Lower lobe of right lung (tissue), 2 donors: Measurements from ENCODE around the gene FGF14. TPM values are rescaled to one million over a fixed set of nuclear protein-coding genes. Genes with fewer than 3 reads are reported as not detected.

ENCODE experiments used
- ATAC-seq, 2 donors: fragments of 200-7000 bp; cut with Tn5 transposase; one replicate each; pipeline ENCODE4 v1.9.1; 2020 to 2022; ENCODE audit warnings: mild to moderate bottlenecking in 2 of 2, moderate library complexity in 2 of 2
- DNase-seq: peaks from one replicate; pipeline ENCODE4 v3.0.0-alpha.2; 2020
- H3K27ac ChIP-seq: fragments of 200-600 bp; one replicate; pipeline ENCODE4 v1.8.0; 2022
- H3K27me3 ChIP-seq: fragments of 200-600 bp; one replicate; pipeline ENCODE4 v1.8.0; 2022; ENCODE audit warnings: low read depth
- H3K36me3 ChIP-seq: fragments of 200-600 bp; one replicate; pipeline ENCODE4 v1.8.0; 2022; ENCODE audit warnings: mild to moderate bottlenecking
- H3K4me1 ChIP-seq: fragments of 200-600 bp; one replicate; pipeline ENCODE4 v1.8.0; 2022
- H3K4me3 ChIP-seq: fragments of 200-600 bp; one replicate; pipeline ENCODE4 v1.8.0; 2022; ENCODE audit warnings: mild to moderate bottlenecking
- H3K9me3 ChIP-seq: fragments of 200-600 bp; one replicate; pipeline ENCODE4 v1.8.0; 2022
- intact Hi-C: fragments of 100-400 bp; cut with DNase I; formaldehyde crosslinking; loops from one replicate; pipeline ENCODE4 v1.11.0; 2022
- total RNA-seq: library from RNA; stranded (reverse); fragmentation: NEBNext Ultra II Directional; extraction: Animal tissue kit (Norgen Biotek cat#: 25700); gene quantifications from one replicate; pipeline ENCODE4 v1.2.1, GENCODE V29; 2021
- TF ChIP-seq, protein P1 (sequence below): fragments of 200-600 bp; IDR thresholded peaks from one replicate; pipeline ENCODE4 v1.8.0; 2022; ENCODE audit warnings: antibody characterized with exemption, mild to moderate bottlenecking
- donor health status: DM: no; HTN: yes; CAD: no; lungs with severe emphysema.

The FGF14 gene
- total RNA-seq, 1 donor from 2014 or later = 5.0 TPM

DNA sequence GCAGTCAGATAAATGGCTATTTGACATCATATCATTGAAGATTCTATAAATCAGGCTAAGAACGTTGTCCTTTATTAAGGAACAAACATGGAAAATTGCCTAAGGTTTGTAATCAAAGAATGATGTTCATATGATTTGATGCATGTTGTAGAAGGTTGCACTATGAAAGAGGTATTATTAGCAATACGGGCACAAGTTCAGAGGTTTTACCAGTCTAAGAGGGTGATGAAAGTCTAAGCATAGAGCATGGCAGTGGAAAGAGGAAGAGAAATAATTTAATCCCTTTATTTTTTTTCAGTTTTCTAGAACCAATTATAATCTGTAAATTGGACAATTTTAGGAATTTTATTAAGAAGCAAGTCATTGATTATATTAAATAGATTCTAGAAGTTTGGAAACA, 450.7 kb downstream of the FGF14 start:
- no peaks in the 10 kb centered on the region for H3K9me3 ChIP-seq
- TF ChIP-seq, protein P1, sequence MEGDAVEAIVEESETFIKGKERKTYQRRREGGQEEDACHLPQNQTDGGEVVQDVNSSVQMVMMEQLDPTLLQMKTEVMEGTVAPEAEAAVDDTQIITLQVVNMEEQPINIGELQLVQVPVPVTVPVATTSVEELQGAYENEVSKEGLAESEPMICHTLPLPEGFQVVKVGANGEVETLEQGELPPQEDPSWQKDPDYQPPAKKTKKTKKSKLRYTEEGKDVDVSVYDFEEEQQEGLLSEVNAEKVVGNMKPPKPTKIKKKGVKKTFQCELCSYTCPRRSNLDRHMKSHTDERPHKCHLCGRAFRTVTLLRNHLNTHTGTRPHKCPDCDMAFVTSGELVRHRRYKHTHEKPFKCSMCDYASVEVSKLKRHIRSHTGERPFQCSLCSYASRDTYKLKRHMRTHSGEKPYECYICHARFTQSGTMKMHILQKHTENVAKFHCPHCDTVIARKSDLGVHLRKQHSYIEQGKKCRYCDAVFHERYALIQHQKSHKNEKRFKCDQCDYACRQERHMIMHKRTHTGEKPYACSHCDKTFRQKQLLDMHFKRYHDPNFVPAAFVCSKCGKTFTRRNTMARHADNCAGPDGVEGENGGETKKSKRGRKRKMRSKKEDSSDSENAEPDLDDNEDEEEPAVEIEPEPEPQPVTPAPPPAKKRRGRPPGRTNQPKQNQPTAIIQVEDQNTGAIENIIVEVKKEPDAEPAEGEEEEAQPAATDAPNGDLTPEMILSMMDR = no peak
- no peaks in the 10 kb centered on the region for H3K4me1 ChIP-seq
- no peak for DNase-seq
- H3K27me3 ChIP-seq = no peaks in the 10 kb centered on the region
- H3K27ac ChIP-seq = no peak overlapping the region
- intact Hi-C loops = no loop called here
- no peaks in the 10 kb centered on the region for H3K36me3 ChIP-seq
- ATAC-seq = no peak
- no peak overlapping the region for H3K4me3 ChIP-seq

DNA sequence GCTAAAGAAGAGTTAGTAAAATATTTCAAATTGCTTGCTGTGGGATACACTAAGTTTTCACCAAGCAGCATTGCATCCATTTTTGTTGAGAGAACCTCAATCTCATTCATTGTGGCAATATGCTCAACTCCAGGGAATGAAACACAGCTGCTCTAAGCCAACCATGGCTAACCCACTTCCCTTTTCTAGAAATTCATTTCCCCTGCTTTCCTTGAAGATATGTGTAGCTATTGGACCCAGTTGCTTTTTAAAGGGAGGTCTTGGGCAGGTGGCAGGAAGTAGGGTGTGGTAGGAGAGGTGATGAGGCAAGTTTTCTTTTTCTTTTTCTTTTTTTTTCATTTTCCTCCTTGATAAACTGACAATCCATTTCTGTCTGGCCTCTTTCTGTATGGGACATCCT, 452.2 kb downstream of the FGF14 start:
- DNase-seq = no peak
- Histone ChIP-seq H3K27ac (no peak overlapping the region), H3K27me3 (no peaks in the 10 kb centered on the region), H3K9me3 (no peaks in the 10 kb centered on the region), H3K4me3 (no peak overlapping the region), H3K36me3 (no peaks in the 10 kb centered on the region), H3K4me1 (no peaks in the 10 kb centered on the region)
- ATAC-seq = no peak
- intact Hi-C loops = no loop called here
- TF ChIP-seq, protein P1 = no peak

DNA sequence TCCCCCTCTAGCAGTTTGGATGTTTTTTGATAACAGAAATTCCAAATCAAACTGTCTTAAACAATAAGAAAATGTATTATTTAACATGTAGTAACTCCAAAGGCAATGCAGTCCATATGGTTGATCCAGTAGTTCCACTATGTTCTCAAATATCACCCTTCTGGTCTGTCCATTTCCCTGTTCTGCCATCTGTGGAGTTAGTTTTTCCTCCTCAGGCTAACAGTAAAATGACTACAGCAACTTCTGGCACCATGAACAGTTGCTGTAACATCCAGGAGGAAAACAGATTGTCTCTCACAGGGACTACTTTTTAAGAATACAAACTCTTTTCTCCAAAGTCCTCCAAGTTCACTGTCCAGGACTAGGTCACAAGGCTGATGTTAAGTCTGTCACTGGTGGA, 455.4 kb downstream of the FGF14 start:
- no peaks in the 10 kb centered on the region for H3K4me1 ChIP-seq
- H3K9me3 ChIP-seq = no peaks in the 10 kb centered on the region
- DNase-seq = no peak
- no peaks in the 10 kb centered on the region for H3K27me3 ChIP-seq
- no peak overlapping the region for H3K27ac ChIP-seq
- H3K4me3 ChIP-seq = no peak overlapping the region
- no peaks in the 10 kb centered on the region for H3K36me3 ChIP-seq
- TF ChIP-seq, protein P1 = no peak
- no peak for ATAC-seq
- intact Hi-C loops = no loop called here

DNA sequence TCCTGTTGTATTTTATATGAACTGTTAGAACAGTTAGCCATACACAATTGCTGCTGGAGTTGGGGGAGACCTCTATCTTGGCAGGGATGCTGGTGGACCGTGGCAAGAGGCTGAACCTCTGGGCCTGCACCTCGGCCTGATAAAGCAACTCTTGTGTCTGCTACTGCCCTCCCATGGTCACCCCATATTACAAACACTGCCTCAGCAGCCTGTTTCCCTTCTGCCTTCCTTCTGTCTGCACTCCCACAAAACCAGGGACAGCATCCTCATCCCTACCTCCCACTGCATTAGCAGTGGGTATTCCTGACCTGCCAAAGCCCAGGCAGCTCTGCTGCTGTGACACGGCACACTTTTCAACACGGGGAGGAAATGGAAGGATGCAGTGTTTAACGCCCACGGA, 456.4 kb downstream of the FGF14 start:
- no peak for ATAC-seq
- no peak for DNase-seq
- Histone ChIP-seq H3K36me3 (no peaks in the 10 kb centered on the region), H3K27ac (no peak overlapping the region), H3K4me3 (no peak overlapping the region), H3K27me3 (no peaks in the 10 kb centered on the region), H3K9me3 (no peaks in the 10 kb centered on the region), H3K4me1 (no peaks in the 10 kb centered on the region)
- intact Hi-C loops = no loop called here
- TF ChIP-seq, protein P1 = no peak

DNA sequence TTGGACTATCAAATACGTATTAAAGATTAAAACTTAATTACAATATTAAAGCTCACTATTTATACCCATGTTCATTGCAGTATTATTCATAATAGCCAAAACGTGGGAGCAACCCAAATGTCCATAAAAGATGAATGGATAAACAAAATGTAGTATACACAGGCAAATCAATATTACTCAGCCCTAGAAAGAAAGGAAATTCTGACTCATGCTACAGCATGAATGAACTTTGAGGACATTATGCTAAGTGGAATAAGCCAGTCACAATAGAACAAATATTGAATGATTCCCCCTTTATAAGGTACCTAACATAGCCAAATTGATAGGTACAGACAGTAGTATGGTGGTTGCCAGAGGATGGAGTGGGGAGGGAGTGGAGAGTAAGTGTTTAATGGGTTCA, 457.3 kb downstream of the FGF14 start:
- intact Hi-C loops = no loop called here

More for the DNA sequence above, 457.3 kb downstream of the FGF14 start:
- Histone ChIP-seq H3K36me3 (no peaks in the 10 kb centered on the region), H3K9me3 (no peaks in the 10 kb centered on the region), H3K4me1 (no peaks in the 10 kb centered on the region), H3K27me3 (no peaks in the 10 kb centered on the region), H3K4me3 (no peak overlapping the region), H3K27ac (no peak overlapping the region)
- DNase-seq = no peak
- TF ChIP-seq, protein P1 = no peak
- no peak for ATAC-seq
